WTC11 (cell line): ENCODE measurements around the gene DDI2. TPM values are rescaled to one million over a fixed set of nuclear protein-coding genes. Genes with fewer than 3 reads are reported as not detected.

Experiments used
- ATAC-seq: fragments of 200-7000 bp; cut with Tn5 transposase; 2 replicates; pipeline ENCODE4 v1.10.0; 2021; ENCODE audit warnings: mild to moderate bottlenecking, moderate library complexity
- CTCF ChIA-PET: fragments of 300-600 bp; sonication (Branson Sonifier 250); formaldehyde crosslinking; loops from one replicate; lab custom pipeline; 2021; ENCODE audit warnings: antibody characterized with exemption; lab: Charles Lee
- POLR2A ChIA-PET: fragments of 350-600 bp; sonication (Branson Sonifier 250); formaldehyde crosslinking; loops from one replicate; lab custom pipeline; 2021; ENCODE audit warnings: antibody characterized with exemption; lab: Charles Lee
- DNase-seq: peaks from one replicate; pipeline ENCODE4 v3.0.0; 2021; ENCODE audit warnings: low spot score
- H3K27ac Mint-ChIP-seq: 2 replicates; pipeline ENCODE4 v1.8.0; 2021; ENCODE audit warnings: mixed read lengths
- H3K27me3 Mint-ChIP-seq: 2 replicates; pipeline ENCODE4 v1.8.0; 2021; ENCODE audit warnings: low read depth, mild to moderate bottlenecking, moderate library complexity, mixed read lengths
- H3K36me3 Mint-ChIP-seq: 2 replicates; pipeline ENCODE4 v1.8.0; 2021; ENCODE audit warnings: mixed read lengths
- H3K4me1 Mint-ChIP-seq: 2 replicates; pipeline ENCODE4 v1.8.0; 2022; ENCODE audit warnings: mixed read lengths
- H3K4me3 Mint-ChIP-seq: 2 replicates; pipeline ENCODE4 v1.8.0; 2021; ENCODE audit warnings: mild to moderate bottlenecking, moderate library complexity, mixed read lengths
- H3K9me3 Mint-ChIP-seq: 2 replicates; pipeline ENCODE4 v1.8.0; 2021; ENCODE audit warnings: mixed read lengths
- AFF4 ChIP-seq: sonication (generic); formaldehyde crosslinking; IDR thresholded peaks from 2 replicates; pipeline ENCODE4 v1.8.1; 2023; ENCODE audit warnings: mild to moderate bottlenecking, missing genetic modification reagents, borderline replicate concordance
- ARID4B ChIP-seq: sonication (generic); formaldehyde crosslinking; IDR thresholded peaks from 2 replicates; pipeline ENCODE4 v1.8.0; 2023; ENCODE audit warnings: missing genetic modification reagents, mild to moderate bottlenecking, borderline replicate concordance
- CREB1 ChIP-seq: sonication (generic); formaldehyde crosslinking; IDR thresholded peaks from 2 replicates; pipeline ENCODE4 v1.8.0; 2023; ENCODE audit warnings: mild to moderate bottlenecking, missing genetic modification reagents
- ETV6 ChIP-seq: sonication (generic); formaldehyde crosslinking; IDR thresholded peaks from 2 replicates; pipeline ENCODE4 v1.8.1; 2022; ENCODE audit warnings: mild to moderate bottlenecking, missing genetic modification reagents
- GRHL2 ChIP-seq: fragments of 250-450 bp; sonication (Bioruptor Pico); IDR thresholded peaks from 2 replicates; pipeline ENCODE4 v1.8.0; 2022; ENCODE audit warnings: mild to moderate bottlenecking, moderate library complexity; ENCODE audit not compliant: insufficient replicate concordance, severe bottlenecking
- MYBL2 ChIP-seq: sonication (generic); formaldehyde crosslinking; IDR thresholded peaks from 2 replicates; pipeline ENCODE4 v1.8.1; 2023; ENCODE audit warnings: mild to moderate bottlenecking, moderate library complexity, missing genetic modification reagents
- NFE2L1 ChIP-seq: sonication (generic); formaldehyde crosslinking; IDR thresholded peaks from 2 replicates; pipeline ENCODE4 v1.8.1; 2023; ENCODE audit warnings: missing genetic modification reagents
- NR3C1 ChIP-seq: sonication (generic); formaldehyde crosslinking; conservative IDR thresholded peaks from 2 replicates; pipeline ENCODE4 v1.8.1; 2023; ENCODE audit warnings: low read depth, mild to moderate bottlenecking, missing genetic modification reagents
- OVOL2 ChIP-seq: fragments of 250-450 bp; sonication (Bioruptor Pico); IDR thresholded peaks from 2 replicates; pipeline ENCODE4 v1.9.0; 2021; ENCODE audit warnings: mild to moderate bottlenecking, borderline replicate concordance
- USF1 ChIP-seq: sonication (generic); formaldehyde crosslinking; IDR thresholded peaks from 2 replicates; pipeline ENCODE4 v1.8.0; 2022; ENCODE audit warnings: mild to moderate bottlenecking, missing genetic modification reagents
- USF2 ChIP-seq: sonication (generic); formaldehyde crosslinking; IDR thresholded peaks from 2 replicates; pipeline ENCODE4 v1.8.1; 2023; ENCODE audit warnings: mild to moderate bottlenecking, missing genetic modification reagents, moderate library complexity
- ZBTB21 ChIP-seq: sonication (generic); formaldehyde crosslinking; IDR thresholded peaks from 2 replicates; pipeline ENCODE4 v1.8.1; 2023; ENCODE audit warnings: mild to moderate bottlenecking, missing genetic modification reagents, borderline replicate concordance
- ZNF317 ChIP-seq: sonication (generic); formaldehyde crosslinking; IDR thresholded peaks from 2 replicates; pipeline ENCODE4 v1.8.1; 2023; ENCODE audit warnings: low read depth, mild to moderate bottlenecking, moderate library complexity, missing genetic modification reagents, borderline replicate concordance
- total RNA-seq: library from RNA; stranded (reverse); gene quantifications from 3 replicates; pipeline ENCODE4 v1.2.3, GENCODE V29; 2021

The DDI2 gene
- total RNA-seq, 1 experiment from 2014 or later: 34.2 TPM

GRCh38 chr1:15574741-15575140, 42.5 kb upstream of the DDI2 start (continued):
- TF ChIP-seq ARID4B (CRISPR knock-in tag) (no peak), ZNF317 (no peak), CREB1 (CRISPR knock-in tag) (no peak), MYBL2 (CRISPR knock-in tag) (no peak), NFE2L1 (CRISPR knock-in tag) (no peak), USF2 (CRISPR knock-in tag) (no peak), USF1 (CRISPR knock-in tag) (no peak), ZBTB21 (CRISPR knock-in tag) (no peak)
- TF ChIP-seq, all 79 proteins: peak for 0

- no peak overlapping the region for H3K4me3 Mint-ChIP-seq
- no peak for DNase-seq
- no peaks in the 10 kb centered on the region for H3K27me3 Mint-ChIP-seq
- ChIA-PET POLR2A (no interaction called here), CTCF (no interaction called here)
- peaks cover 3% of the 10 kb centered on the region; the same call in 1 of the 2 replicates for H3K36me3 Mint-ChIP-seq
- H3K9me3 Mint-ChIP-seq: no peaks in the 10 kb centered on the region
- TF ChIP-seq NR3C1 (CRISPR knock-in tag) (no peak), OVOL2 (CRISPR knock-in tag) (no peak), GRHL2 (no peak), USF1 (CRISPR knock-in tag) (no peak), AFF4 (CRISPR knock-in tag) (no peak), ARID4B (CRISPR knock-in tag) (no peak), CREB1 (CRISPR knock-in tag) (no peak), ETV6 (CRISPR knock-in tag) (no peak)
- no peak for ATAC-seq
- H3K4me1 Mint-ChIP-seq: no peaks in the 10 kb centered on the region
- no peak overlapping the region for H3K27ac Mint-ChIP-seq
These were observed 41.6 kb upstream of the DDI2 start for GRCh38 chr1:15575549-15576150.
